Heart right ventricle (tissue), 16 donors: ENCODE data around the gene MATR3. TPM values are rescaled to one million over a fixed set of nuclear protein-coding genes. Genes with fewer than 3 reads are reported as not detected.

Source experiments
- ATAC-seq, 8 donors: fragments of 200-7000 bp; cut with Tn5 transposase; one replicate each; pipeline ENCODE4 v1.9.1; 2020; ENCODE audit warnings: mild to moderate bottlenecking in 8 of 8, moderate library complexity in 8 of 8, moderate number of reproducible peaks in 1 of 8
- DNase-seq, 2 donors: peaks; one replicate each; pipeline ENCODE4 v3.0.0-alpha.2; 2020
- H3K27ac ChIP-seq, 10 donors: fragments of 200-600 bp; sonication (generic) in 2 of 10; one replicate each; pipeline versions ENCODE4 v1.5.0 to v1.8.0; 2020 to 2022; ENCODE audit warnings: mild to moderate bottlenecking in 3 of 10
- H3K27me3 ChIP-seq, 7 donors: fragments of 200-600 bp; one replicate each; pipeline ENCODE4 v1.8.0; 2021 to 2022; ENCODE audit warnings: mild to moderate bottlenecking in 2 of 7
- H3K36me3 ChIP-seq, 9 donors: fragments of 200-600 bp; sonication (generic) in 1 of 9; one replicate each; pipeline versions ENCODE4 v1.5.0 to v1.8.0; 2020 to 2022; ENCODE audit warnings: mild to moderate bottlenecking in 2 of 9
- H3K4me1 ChIP-seq, 9 donors: fragments of 200-600 bp; sonication (generic) in 1 of 9; one replicate each; pipeline versions ENCODE4 v1.5.0 to v1.8.0; 2020 to 2022; ENCODE audit warnings: mild to moderate bottlenecking in 4 of 9
- H3K4me3 ChIP-seq, 10 donors: fragments of 200-600 bp; sonication (generic) in 2 of 10; one replicate each; pipeline versions ENCODE4 v1.5.0 to v1.8.0; 2020 to 2022; ENCODE audit warnings: mild to moderate bottlenecking in 7 of 10, moderate library complexity in 2 of 10
- H3K9me3 ChIP-seq, 11 donors: fragments of 200-600 bp in 10 of 11; sonication (generic) in 2 of 11; one replicate each; pipeline versions ENCODE4 v1.5.0 to v1.8.0; 2013 to 2022; ENCODE audit warnings: mild to moderate bottlenecking in 2 of 11, control low read depth in 1 of 11, moderate library complexity in 1 of 11
- CTCF ChIP-seq, 9 donors: fragments of 200-600 bp; sonication (generic) in 2 of 9; IDR thresholded peaks; one replicate each; pipeline versions ENCODE4 v1.5.0 to v1.8.0; 2021 to 2022; ENCODE audit warnings: antibody characterized with exemption in 9 of 9, mild to moderate bottlenecking in 5 of 9, moderate library complexity in 1 of 9
- WGBS, 2 donors: extraction: QIAGEN DNeasy Blood & Tissue Kit; methylation state at CpG; one replicate each; pipeline ENCODE4 v1.1.7; 2013; ENCODE audit warnings: inconsistent platforms in 1 of 2; 5-methylcytosine and 5-hydroxymethylcytosine counted together
- intact Hi-C, 10 donors: fragments of 100-400 bp; cut with DNase I; formaldehyde crosslinking; loops; one replicate each; pipeline versions ENCODE4 v1.11.1 to v1.14.2; 2022
- polyA plus RNA-seq, 2 donors: library from polyadenylated mRNA; stranded (reverse); fragments of 200-250 nt; gene quantifications; one replicate each; pipeline ENCODE4 v1.2.3, GENCODE V29; 2013
- total RNA-seq, 10 donors: library from RNA; stranded (reverse); fragmentation: NEBNext Ultra II Directional in 3 of 10; extraction: Animal tissue kit (Norgen Biotek cat#: 25700) in 3 of 10; gene quantifications; one replicate each; pipeline versions ENCODE4 v1.2.1 to v1.2.4, GENCODE V29; 2021 to 2023
- donor health status: Arrhythmogenic right ventricular cardiomyopathy.
- donor health status: ischemic (EF 13 %, LVEDD 7.1; RV severe dilation, severe dysfunction).
- donor health status: healthy with polysubstance abuse.
- donor health status: DM: no; HTN: yes; CAD: no.
- donor health status: DM: no; HTN: no; CAD: no.
- donor health status: ischemic (EF 25% LVEDD 6.9; RV normal size, moderate dysfunction).
- donor health status: ischemic (EF 25% LVEDD 5.7; RV mildly dilated, moderate dysfunction).
- donor health status: healthy.
- donor health status: DM: yes; HTN: yes; CAD: no.
- donor health status: Ischemic cardiomyopathy.
- donor health status: ischemic (EF 35%, LVEDD 5.7; RV mildly dilated, moderate dysfunction).
- donor health status: nonischemic (EF 11% LVEDD 7.7; RV severe dilation, severe dysfunction).
- donor health status: DM: yes; HTN: yes; CAD: no.
- donor health status: PGD.
- donor health status: ischemic (EF 29% LVEDD 5.4; RV normal size, mild dysfunction).
- donor health status: nonischemic (EF 23%, LVEDD 6.1; RV moderate dilation, normal function).

MATR3 gene
- total and polyA plus RNA-seq, 12 donors, result 86.8 to 209 (median 167) TPM

GRCh38 chr5:139273322-139273571 lies 20.3 kb upstream of the MATR3 start:
- no peak for TF ChIP-seq CTCF (IDR thresholded peaks at IDR 0.05)
- peak in 3 of 8 donors; percentile 58 to 63 (median 60) for ATAC-seq
- H3K9me3 ChIP-seq, result no peaks in the 10 kb centered on the region
- peak overlapping the region; percentile 41 to 66 (median 60) for H3K4me3 ChIP-seq
- peaks cover 0 to 13% (median 0%) of the 10 kb centered on the region in 9 donors for H3K36me3 ChIP-seq
- peak overlapping the region; percentile 73 to 90 (median 82) for H3K27ac ChIP-seq
- intact Hi-C loops, result no loop called here
- 2 to 6% methylated on average over 3 of the region's 3 CpGs for WGBS, 2 donors
- H3K27me3 ChIP-seq, result no peaks in the 10 kb centered on the region
- H3K4me1 ChIP-seq, result peaks cover 20 to 71% (median 51%) of the 10 kb centered on the region in 9 donors
- no peak for DNase-seq

GRCh38 chr5:139273572-139274289 lies 19.8 kb upstream of the MATR3 start:
- H3K27me3 ChIP-seq, result no peaks in the 10 kb centered on the region
- peak; percentile 84 to 90 for DNase-seq
- intact Hi-C loops, result no loop called here
- 0 to 1% methylated on average over 47 of the region's 47 CpGs for WGBS, 2 donors
- H3K9me3 ChIP-seq, result no peaks in the 10 kb centered on the region
- H3K27ac ChIP-seq, result peak overlapping the region; percentile 73 to 90 (median 82)
- H3K36me3 ChIP-seq, result peaks cover 0 to 18% (median 4%) of the 10 kb centered on the region in 9 donors
- peaks cover 19 to 66% (median 46%) of the 10 kb centered on the region in 9 donors for H3K4me1 ChIP-seq
- H3K4me3 ChIP-seq, result peak overlapping the region; percentile 41 to 66 (median 60)
- peak; percentile 95 to 98 (median 97) for ATAC-seq
- TF ChIP-seq CTCF (IDR thresholded peaks at IDR 0.05), result peak in 5 of 9 donors; percentile 6 to 40 (median 24)

GRCh38 chr5:139275536-139275935 lies 18.0 kb upstream of the MATR3 start:
- H3K4me1 ChIP-seq, result peaks cover 15 to 62% (median 41%) of the 10 kb centered on the region in 9 donors
- no peak for ATAC-seq

GRCh38 chr5:139275956-139276355 lies 17.6 kb upstream of the MATR3 start:
- H3K27ac ChIP-seq, result peak overlapping the region in 4 of 10 donors; percentile 7 to 28 (median 14)
- intact Hi-C loops, result no loop called here

More at GRCh38 chr5:139275536-139275935, 18.0 kb upstream of the MATR3 start:
- DNase-seq, result no peak
- Histone ChIP-seq H3K27me3 (no peaks in the 10 kb centered on the region), H3K4me3 (peak overlapping the region in 1 of 10 donors; percentile 65), H3K9me3 (no peaks in the 10 kb centered on the region), H3K27ac (peak overlapping the region in 3 of 10 donors; percentile 7 to 79 (median 13)), H3K36me3 (peaks cover 0 to 36% (median 12%) of the 10 kb centered on the region in 9 donors)
- TF ChIP-seq CTCF (IDR thresholded peaks at IDR 0.05), result no peak
- intact Hi-C loops, result no loop called here
- WGBS, 2 donors, result 89 to 92% methylated on average over 4 of the region's 4 CpGs

More at GRCh38 chr5:139275956-139276355, 17.6 kb upstream of the MATR3 start:
- H3K27me3 ChIP-seq, result no peaks in the 10 kb centered on the region
- H3K4me1 ChIP-seq, result peaks cover 15 to 60% (median 41%) of the 10 kb centered on the region in 9 donors
- H3K36me3 ChIP-seq, result peaks cover 0 to 41% (median 13%) of the 10 kb centered on the region in 9 donors
- no peak for TF ChIP-seq CTCF (IDR thresholded peaks at IDR 0.05)
- WGBS, 2 donors, result 65 to 69% methylated on average over 3 of the region's 3 CpGs
- no peaks in the 10 kb centered on the region for H3K9me3 ChIP-seq
- DNase-seq (no peak), ATAC-seq (no peak)
- no peak overlapping the region for H3K4me3 ChIP-seq
